ENCODE results near the gene SIRPB1.

GRCh38 chr20:1622450-1622849 is 2.6 kb upstream of the SIRPB1 start:
- no peak for TF ChIP-seq CTCF (IDR thresholded peaks at IDR 0.05)
- TF ChIP-seq POLR2A (IDR thresholded peaks at IDR 0.05) = no peak

Data from testis (tissue), 2 donors.